Measurements from ENCODE around the gene TTYH1. TPM values are rescaled to one million over a fixed set of nuclear protein-coding genes. Genes with fewer than 3 reads are reported as not detected.

TTYH1 gene
- total and polyA plus RNA-seq, 12 donors: 0.61 to 4.0 (median 1.6) TPM; not detected in 4

GRCh38 chr19:54389553-54389952 lies 25.7 kb upstream of the TTYH1 start:
- intact Hi-C loops (cut with DNase I): loop anchor here in 1 of 2 donors (5.0 kb wide), 1 partner anchor 62 kb away; no protein-coding TSS in a partner anchor
- Histone ChIP-seq H3K9me3 (replicated peaks in 1 of 3) (no peaks in the 10 kb centered on the region), H3K4me1 (replicated peaks in 1 of 2) (no peaks in the 10 kb centered on the region), H3K27me3 (peaks cover 26% of the 10 kb centered on the region), H3K27ac (no peak overlapping the region), H3K4me3 (no peak overlapping the region), H3K36me3 (replicated peaks in 1 of 2) (no peaks in the 10 kb centered on the region)
- WGBS, 4 donors: 40 to 52% (median 44%) methylated on average over 4 of the region's 4 CpGs
- TF ChIP-seq CTCF (IDR thresholded peaks at IDR 0.05) (no peak), POLR2A (IDR thresholded peaks at IDR 0.05) (no peak)
- DNase-seq: no peak

GRCh38 chr19:54390942-54391577 lies 24.2 kb upstream of the TTYH1 start:
- intact Hi-C loops (cut with DNase I): no loop called here
- H3K36me3 ChIP-seq (replicated peaks in 1 of 2): no peaks in the 10 kb centered on the region
- H3K27me3 ChIP-seq: peaks cover 26% of the 10 kb centered on the region
- H3K9me3 ChIP-seq (replicated peaks in 1 of 3): no peaks in the 10 kb centered on the region
- peak in 5 of 7 donors; percentile 34 to 59 (median 44) for DNase-seq
- TF ChIP-seq CTCF (IDR thresholded peaks at IDR 0.05): peak; percentile 39 to 82 (median 74)
- no peak for TF ChIP-seq POLR2A (IDR thresholded peaks at IDR 0.05)
- no peaks in the 10 kb centered on the region for H3K4me1 ChIP-seq (replicated peaks in 1 of 2)
- H3K27ac ChIP-seq: no peak overlapping the region
- no peak overlapping the region for H3K4me3 ChIP-seq
- 19 to 28% (median 23%) methylated on average over 7 of the region's 7 CpGs for WGBS, 4 donors

- Histone ChIP-seq H3K27ac (no peak overlapping the region), H3K27me3 (peaks cover 26% of the 10 kb centered on the region), H3K9me3 (replicated peaks in 1 of 3) (no peaks in the 10 kb centered on the region), H3K4me1 (replicated peaks in 1 of 2) (no peaks in the 10 kb centered on the region), H3K4me3 (no peak overlapping the region), H3K36me3 (replicated peaks in 1 of 2) (no peaks in the 10 kb centered on the region)
- WGBS, 4 donors: 20 to 33% (median 28%) methylated on average over 3 to 4 of the region's 4 CpGs
- DNase-seq: no peak
- TF ChIP-seq POLR2A (IDR thresholded peaks at IDR 0.05): no peak
- no peak for TF ChIP-seq CTCF (IDR thresholded peaks at IDR 0.05)
- intact Hi-C loops (cut with DNase I): no loop called here
Observed at GRCh38 chr19:54391589-54392061, 23.6 kb upstream of the TTYH1 start.

DNA sequence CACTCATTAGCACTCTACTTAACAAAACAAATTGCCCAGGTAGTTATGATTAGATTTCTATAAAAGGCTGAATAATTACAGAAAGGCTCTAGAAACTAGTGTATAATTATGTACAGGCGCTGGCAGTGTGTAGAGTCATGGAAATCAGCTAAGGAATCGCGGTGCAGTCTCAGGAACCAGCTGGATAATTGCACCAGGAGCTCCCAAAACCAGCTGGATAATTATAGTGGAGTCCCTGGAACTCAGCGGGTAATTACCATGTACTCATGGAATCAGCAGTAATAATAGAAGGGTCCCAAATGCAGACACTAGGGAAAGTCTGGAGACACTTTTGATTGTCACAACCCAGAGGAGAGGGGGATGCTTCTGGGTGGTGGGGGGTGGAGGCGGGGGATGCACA lies 23.2 kb upstream of the TTYH1 start:
- no peaks in the 10 kb centered on the region for H3K9me3 ChIP-seq (replicated peaks in 1 of 3)
- no peaks in the 10 kb centered on the region for H3K36me3 ChIP-seq (replicated peaks in 1 of 2)
- WGBS, 4 donors: 71 to 84% (median 81%) methylated on average over 4 to 5 of the region's 5 CpGs
- intact Hi-C loops (cut with DNase I): no loop called here
- H3K4me3 ChIP-seq: no peak overlapping the region
- no peak for DNase-seq
- no peaks in the 10 kb centered on the region for H3K4me1 ChIP-seq (replicated peaks in 1 of 2)
- H3K27me3 ChIP-seq: peaks cover 26% of the 10 kb centered on the region
- TF ChIP-seq CTCF (IDR thresholded peaks at IDR 0.05) (no peak), POLR2A (IDR thresholded peaks at IDR 0.05) (no peak)
- no peak overlapping the region for H3K27ac ChIP-seq

Data from adrenal gland (tissue), 12 donors.